GM12872 (cell line): ENCODE data around the gene MAP3K3.

Source experiments
- TF ChIP-seq, protein P1 (sequence below): IDR thresholded peaks from 3 replicates; pipeline ENCODE4 v1.5.1; 2011; ENCODE audit warnings: low read depth, mild to moderate bottlenecking, low read length, moderate library complexity; ENCODE audit not compliant: insufficient read depth

The MAP3K3 gene

DNA sequence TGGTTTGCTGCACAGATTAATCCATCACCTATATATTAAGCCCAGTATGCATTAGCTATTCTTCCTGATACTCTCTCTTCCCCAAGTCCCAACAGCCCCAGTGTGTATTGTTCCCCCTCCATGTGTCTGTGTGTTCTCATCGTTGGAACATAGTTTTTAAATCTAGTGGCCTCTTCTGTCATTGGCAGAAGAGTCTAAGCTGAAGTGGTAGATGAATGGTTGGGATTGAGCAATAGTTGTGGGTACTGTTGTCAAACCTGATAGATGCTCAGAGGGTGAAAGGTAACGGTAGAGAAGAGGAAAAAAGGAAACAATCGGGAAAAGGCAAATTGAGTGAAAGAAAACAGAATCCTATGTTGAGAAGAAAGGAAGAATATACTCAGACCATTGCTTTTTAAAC lies 29.9 kb downstream of the MAP3K3 start:
- TF ChIP-seq, protein P1, sequence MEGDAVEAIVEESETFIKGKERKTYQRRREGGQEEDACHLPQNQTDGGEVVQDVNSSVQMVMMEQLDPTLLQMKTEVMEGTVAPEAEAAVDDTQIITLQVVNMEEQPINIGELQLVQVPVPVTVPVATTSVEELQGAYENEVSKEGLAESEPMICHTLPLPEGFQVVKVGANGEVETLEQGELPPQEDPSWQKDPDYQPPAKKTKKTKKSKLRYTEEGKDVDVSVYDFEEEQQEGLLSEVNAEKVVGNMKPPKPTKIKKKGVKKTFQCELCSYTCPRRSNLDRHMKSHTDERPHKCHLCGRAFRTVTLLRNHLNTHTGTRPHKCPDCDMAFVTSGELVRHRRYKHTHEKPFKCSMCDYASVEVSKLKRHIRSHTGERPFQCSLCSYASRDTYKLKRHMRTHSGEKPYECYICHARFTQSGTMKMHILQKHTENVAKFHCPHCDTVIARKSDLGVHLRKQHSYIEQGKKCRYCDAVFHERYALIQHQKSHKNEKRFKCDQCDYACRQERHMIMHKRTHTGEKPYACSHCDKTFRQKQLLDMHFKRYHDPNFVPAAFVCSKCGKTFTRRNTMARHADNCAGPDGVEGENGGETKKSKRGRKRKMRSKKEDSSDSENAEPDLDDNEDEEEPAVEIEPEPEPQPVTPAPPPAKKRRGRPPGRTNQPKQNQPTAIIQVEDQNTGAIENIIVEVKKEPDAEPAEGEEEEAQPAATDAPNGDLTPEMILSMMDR: no peak

DNA sequence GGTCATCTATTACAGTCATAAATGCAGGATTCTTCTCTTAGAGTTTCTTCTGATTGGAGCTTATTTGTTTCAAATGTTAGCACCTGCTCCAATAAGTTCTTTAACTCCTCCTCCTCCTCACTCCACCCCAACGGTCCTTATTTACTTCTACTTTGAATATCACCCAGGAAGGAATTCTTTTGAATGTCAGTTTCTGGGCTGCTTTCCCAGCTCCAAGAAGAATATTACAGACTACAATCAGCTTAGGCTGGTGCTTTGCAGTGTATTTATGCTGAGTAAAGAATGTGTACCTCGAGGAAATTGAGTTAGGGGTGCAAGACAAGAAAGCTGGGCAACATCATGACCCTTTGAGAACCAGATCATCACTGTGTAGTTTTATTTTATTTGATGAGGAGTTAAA lies 30.8 kb downstream of the MAP3K3 start:
- TF ChIP-seq, protein P1: no peak

DNA sequence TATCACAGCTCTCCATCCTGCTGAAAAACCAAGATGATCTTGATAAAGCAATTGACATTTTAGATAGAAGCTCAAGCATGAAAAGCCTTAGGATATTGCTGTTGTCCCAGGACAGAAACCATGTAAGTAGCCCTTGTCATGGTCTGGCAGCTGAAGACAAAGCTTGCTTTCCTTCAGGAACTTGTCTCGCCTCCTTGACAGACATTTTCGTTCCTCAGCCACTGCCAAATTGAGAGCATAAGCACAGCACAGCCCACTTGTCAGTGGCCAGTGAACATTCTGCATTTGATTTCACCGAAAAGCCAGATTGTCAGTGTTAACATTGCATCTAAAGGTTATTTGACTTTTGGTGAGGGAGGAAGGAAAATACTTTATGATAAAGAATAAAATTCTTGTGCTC lies 35.6 kb downstream of the MAP3K3 start:
- TF ChIP-seq, protein P1: no peak

DNA sequence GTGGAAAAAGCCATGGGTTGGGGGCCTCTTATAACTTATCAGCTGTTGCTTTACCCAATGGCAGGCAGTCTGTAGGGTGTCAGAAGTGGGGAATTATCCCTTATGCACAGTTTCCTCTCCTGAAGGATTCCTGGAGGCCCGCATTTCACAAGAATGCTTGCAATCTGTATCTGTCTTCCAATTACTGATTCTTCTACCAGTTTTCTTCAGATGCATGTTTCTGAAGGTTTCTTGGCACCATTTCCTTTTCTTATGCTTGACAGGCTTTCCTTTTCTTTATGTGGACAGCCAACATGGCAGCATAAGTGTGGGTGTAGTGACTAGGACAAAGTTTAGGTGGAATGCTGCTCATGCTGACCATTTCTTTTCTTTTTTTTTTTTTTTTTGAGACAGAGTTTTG lies 36.1 kb downstream of the MAP3K3 start:
- TF ChIP-seq, protein P1: no peak

DNA sequence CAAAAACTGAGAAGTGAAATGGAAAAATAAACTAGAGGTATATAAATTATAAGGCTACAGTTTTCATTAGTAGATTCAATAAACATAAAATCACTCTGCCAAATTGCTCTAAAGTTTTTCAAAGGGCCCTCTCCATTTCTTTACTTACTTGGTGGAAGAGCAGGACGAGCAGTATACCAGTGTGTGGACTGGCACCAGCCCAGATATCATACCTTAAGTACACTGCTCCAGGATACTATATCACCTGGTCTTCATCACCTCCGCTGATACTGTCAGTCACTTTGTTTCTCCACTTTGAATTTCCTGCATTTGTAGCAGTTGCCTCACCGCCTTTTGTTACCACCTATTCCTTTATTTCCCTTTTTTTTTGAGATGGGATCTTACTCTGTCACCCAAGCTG lies 37.6 kb downstream of the MAP3K3 start:
- TF ChIP-seq, protein P1: no peak

DNA sequence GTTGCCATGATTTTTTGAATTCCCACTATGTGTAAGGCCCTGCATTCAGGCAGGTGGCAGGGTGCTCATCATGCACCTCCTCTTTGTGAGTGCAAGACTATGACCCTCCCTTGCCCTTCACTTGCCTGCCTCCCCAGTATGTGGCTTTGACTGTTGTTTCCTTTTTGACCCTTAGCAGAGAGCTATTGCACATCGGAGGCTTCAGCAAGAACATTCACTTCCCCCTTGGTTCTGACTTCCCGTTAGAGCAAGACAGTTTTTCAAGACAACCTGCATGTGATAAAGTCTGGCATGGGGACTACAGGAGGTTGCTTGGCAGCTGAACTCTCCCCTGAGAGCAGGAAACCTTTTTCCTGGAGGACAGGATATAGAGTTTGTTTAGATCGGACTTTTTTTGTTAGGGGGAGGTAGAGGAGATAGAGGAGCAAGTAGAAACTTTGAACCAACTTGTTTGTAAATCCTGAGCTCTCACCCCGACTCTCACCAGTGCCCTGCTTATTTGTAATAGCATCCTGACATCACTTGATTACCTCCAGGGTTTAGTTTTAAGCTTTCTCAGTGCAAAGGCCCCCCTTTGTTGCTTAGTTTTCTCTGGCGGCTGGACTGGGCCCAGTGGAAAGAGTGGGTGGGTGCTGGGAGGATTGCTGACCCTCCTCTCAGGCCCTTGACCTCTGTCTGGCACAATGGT lies 43.5 kb downstream of the MAP3K3 start:
- TF ChIP-seq, protein P1: no peak

DNA sequence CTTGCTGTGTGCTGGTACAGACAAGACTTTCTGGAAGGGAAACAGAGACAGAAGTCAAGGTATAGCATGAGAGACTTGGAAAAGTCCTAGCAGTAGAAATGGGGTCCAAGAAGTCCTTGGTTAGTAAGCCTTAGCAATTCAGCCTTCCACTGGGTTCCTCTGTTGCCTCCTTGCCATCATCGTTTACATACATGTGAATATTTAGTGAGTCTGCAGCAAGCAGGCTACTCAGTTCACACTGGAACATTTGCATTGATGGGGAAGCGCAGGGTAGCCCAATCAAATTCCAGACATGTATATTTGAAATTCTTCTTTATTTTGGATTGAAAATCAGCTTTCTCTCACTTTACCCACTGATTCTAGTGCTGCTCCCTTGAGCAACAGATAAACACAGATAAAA lies 50.6 kb downstream of the MAP3K3 start:
- TF ChIP-seq, protein P1: no peak

DNA sequence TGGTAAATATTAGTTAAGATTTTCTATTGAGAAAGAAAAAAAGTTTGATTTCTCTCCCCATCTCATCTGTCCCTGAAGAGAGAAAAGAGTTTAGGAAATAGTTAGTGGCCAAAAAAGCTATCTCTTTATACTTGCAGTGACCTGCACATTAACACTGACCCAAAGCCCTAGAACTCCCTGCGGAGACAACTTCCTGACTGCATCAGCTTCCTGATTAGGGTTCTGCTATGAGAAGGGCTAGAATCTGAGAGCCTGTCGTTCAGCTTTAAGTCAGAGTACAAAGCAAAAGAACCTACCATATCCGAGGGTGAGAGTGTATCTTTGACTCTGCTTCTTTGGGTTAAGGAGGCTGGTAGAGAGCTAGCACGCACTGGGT lies 53.0 kb downstream of the MAP3K3 start:
- TF ChIP-seq, protein P1: no peak
